Erythroblast (primary cell): Measurements from ENCODE around the gene GBF1.
"Not testable (repeated sequence)": the region's sequence is repeated elsewhere in the genome, so short reads cannot be mapped to it uniquely, and the experiment has no call there.

Experiments
- DNase-seq, 2 experiments: peaks; one replicate each; lab custom pipeline; 2025; lab: John Stamatoyannopoulos, UW
- GATA1 ChIP-seq: IDR thresholded peaks from 2 replicates; pipeline ENCODE4 v1.6.1; 2011; ENCODE audit warnings: low read depth, mild to moderate bottlenecking, control low read depth, low read length, moderate library complexity
- POLR2A ChIP-seq: IDR thresholded peaks from 2 replicates; pipeline ENCODE4 v1.6.1; 2011; ENCODE audit warnings: mild to moderate bottlenecking, low read length

GBF1 gene, protein sequence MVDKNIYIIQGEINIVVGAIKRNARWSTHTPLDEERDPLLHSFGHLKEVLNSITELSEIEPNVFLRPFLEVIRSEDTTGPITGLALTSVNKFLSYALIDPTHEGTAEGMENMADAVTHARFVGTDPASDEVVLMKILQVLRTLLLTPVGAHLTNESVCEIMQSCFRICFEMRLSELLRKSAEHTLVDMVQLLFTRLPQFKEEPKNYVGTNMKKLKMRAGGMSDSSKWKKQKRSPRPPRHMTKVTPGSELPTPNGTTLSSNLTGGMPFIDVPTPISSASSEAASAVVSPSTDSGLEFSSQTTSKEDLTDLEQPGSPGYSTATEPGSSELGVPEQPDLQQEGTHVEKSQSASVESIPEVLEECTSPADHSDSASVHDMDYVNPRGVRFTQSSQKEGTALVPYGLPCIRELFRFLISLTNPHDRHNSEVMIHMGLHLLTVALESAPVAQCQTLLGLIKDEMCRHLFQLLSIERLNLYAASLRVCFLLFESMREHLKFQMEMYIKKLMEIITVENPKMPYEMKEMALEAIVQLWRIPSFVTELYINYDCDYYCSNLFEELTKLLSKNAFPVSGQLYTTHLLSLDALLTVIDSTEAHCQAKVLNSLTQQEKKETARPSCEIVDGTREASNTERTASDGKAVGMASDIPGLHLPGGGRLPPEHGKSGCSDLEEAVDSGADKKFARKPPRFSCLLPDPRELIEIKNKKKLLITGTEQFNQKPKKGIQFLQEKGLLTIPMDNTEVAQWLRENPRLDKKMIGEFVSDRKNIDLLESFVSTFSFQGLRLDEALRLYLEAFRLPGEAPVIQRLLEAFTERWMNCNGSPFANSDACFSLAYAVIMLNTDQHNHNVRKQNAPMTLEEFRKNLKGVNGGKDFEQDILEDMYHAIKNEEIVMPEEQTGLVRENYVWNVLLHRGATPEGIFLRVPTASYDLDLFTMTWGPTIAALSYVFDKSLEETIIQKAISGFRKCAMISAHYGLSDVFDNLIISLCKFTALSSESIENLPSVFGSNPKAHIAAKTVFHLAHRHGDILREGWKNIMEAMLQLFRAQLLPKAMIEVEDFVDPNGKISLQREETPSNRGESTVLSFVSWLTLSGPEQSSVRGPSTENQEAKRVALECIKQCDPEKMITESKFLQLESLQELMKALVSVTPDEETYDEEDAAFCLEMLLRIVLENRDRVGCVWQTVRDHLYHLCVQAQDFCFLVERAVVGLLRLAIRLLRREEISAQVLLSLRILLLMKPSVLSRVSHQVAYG (N-terminal part only)

DNA sequence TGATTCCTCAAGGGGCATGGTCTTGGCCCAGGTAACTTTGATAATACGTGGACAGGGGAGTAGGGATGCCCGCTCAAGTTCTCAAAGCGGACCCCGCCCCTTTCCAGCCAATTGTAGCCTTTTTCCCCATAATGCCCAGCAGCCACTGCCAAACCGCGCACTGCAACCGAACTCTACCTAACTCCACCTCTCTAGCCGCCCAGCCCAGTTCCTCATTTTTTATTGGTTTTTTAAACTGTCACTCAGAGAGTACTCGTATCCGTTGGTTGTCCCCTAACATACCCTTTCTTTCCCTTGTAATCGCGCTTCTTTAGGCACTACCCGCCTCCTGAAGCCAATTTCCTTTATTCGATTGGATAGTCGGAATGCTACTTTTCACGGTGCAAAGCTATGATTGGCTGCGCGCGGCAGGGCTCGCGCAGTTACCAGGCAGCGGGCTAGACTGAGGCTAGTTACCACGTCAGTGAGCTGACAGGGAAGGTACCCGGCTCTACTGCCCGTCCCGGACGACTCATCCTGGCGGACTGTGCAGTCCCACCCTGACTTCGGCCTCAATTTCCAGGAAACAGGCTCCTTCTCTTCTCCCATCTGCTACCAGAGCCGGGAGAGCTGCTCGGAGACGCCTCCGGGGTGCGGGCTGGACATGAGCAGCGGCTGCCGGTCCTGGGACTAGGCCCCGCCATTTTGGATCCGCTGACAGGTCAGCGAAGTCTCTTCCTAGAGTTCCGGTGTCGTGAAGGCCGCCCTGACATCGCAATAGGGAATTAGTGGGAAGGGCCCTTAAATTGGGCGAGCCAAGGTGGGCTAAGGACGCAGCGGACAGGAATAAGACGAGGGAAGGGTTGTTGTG, at the start of gene GBF1:
TSS of gene GBF1 (plus strand) at position 451 of the 850 bp plus-strand sequence. CDS start 13,407 bp downstream, outside the sequence.
- peak; percentile 97 for TF ChIP-seq POLR2A
- TF ChIP-seq GATA1, result no peak

DNA sequence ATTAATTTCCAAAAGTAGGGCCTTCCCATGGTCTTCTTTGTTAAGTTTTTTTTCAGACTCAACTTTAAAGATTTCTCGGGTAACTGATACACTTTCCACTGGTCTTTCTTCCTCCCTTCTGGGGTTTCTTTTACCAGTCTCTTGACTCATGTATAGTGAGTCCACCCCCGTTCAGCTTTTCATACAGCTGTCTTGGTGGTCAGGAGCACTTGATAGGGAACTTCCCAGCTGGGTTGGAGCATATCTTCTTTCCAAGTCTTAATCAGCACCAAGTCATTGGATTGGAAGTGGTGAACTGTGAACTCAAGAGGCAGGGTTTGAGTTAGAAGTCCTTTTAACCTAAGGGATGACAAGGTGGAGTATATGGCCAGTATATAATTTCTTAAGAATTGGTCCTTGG, 48.4 kb upstream of the GBF1 start:
- TF ChIP-seq GATA1, result no peak
- TF ChIP-seq POLR2A, result no peak
- DNase-seq, result no peak

More for the DNA sequence above, at the start of gene GBF1:
- DNase-seq, result peak; percentile 99 to 100

DNA sequence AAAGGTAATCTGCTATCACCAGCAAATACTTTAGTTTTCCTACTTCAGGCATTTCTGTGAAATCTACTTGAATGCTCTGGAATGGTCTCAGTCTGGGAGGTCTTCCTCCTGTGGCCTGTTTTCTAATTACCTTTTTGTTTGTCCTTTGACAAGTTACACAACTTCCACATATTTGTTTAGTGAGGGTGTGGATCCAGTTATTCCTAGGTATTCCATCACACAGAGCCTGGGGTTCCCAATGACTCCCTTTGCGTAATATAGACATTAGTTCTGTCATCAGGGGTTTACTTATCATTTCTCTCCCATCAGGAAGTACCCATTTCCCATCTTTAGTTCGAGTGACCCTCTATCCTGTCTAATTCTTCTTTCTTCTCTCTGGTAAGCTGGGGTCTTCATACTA, 47.3 kb upstream of the GBF1 start:
- no peak for DNase-seq
- TF ChIP-seq POLR2A (no peak), GATA1 (no peak)

DNA sequence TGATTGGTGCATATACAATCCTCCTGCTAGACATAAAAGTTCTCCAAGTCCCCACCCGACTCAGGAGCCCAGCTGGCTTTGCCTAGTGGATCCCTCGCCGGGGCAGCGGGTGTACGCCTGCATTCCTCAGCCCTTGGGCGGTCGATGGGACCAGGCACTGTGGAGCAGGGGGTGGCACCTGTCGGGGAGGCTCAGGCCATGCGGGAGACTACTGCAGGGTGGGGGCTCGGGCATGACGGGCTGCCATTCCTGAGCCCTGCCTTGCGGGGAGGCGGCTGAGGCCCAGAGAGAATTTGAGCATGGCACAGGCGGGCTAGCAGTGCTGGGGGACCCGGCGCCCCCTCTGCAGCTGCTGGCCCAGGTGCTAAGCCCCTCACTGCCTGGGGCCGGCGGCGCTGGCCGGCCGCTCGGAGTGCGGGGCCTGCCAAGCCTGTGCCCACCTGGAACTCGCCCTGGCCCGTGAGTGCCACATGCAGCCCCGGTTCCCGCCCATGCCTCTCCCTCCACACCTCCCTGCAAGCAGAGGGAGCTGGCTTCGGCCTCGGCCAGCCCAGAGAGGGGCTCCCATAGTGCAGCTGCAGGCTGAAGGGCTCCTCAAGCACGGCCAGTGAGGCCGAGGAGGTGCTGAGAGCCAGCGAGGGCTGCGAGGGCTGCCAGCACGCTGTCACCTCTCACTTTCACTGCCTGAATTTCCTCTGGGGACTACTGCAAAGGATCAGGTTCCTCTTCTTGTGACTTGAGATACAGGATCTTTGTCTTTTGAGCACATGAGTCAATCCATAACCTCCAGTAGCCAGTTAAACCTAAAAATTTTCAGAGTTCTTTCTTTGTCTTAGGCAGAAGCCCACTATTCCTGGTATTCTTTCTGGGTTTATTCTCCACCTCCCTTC, 44.3 kb upstream of the GBF1 start:
- no peak for TF ChIP-seq POLR2A
- TF ChIP-seq GATA1, result no peak
- DNase-seq, result no peak

DNA sequence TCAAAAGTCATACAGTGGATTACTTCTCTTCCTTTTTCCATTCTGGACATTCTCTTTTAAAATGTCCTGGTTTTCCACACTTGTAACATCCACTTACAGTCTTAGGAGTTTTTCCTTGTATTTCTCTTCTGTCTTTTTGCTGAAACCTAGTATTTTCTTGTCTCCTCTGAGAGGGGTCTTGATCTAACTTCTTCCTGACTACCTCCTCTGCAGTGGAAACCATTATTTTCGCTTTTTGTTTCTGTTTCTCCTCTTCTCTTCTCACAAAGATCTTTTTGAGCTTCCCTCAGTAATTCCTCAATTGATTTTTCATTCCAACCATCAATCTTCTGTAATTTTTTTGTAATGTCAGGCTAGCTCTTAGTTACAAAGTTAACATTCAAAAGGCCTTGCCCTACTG, 42.9 kb upstream of the GBF1 start:
- TF ChIP-seq GATA1 (no peak), POLR2A (no peak)
- DNase-seq, result no peak

DNA sequence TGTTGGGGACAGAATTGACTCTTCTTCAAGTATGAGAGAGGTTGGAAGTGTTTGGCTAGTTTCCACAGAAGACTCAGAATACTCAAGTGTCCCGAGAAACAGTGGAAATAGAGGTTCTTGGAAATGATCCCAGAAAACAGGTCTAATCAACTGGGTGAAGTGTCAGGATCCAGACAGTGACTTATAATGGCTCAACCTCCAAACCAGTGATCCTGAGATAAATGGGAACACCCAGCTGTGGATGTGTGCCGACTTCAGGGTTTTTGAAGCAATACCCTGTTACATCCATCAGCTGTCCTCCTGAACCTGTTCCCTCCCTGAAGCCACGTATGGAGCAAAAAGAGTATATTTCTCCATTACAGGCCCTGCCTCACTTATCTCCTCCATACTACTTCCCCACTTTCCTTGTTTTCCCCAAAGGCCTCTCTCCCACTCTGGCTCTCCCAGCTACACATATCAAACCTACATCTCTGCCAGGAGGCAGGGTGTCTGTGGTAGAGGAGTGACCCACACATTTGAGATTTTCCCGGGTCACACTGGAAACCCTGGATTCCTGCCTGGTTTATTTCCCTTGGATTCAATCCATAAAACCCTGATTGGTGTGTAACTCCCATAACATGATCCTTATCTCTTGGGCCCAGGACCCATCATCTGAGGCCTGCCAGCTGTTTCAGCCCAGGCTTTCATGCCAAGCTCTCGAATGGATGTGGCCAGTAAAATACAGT, 36.9 kb upstream of the GBF1 start:
- no peak for DNase-seq
- TF ChIP-seq POLR2A, result no peak
- no peak for TF ChIP-seq GATA1

DNA sequence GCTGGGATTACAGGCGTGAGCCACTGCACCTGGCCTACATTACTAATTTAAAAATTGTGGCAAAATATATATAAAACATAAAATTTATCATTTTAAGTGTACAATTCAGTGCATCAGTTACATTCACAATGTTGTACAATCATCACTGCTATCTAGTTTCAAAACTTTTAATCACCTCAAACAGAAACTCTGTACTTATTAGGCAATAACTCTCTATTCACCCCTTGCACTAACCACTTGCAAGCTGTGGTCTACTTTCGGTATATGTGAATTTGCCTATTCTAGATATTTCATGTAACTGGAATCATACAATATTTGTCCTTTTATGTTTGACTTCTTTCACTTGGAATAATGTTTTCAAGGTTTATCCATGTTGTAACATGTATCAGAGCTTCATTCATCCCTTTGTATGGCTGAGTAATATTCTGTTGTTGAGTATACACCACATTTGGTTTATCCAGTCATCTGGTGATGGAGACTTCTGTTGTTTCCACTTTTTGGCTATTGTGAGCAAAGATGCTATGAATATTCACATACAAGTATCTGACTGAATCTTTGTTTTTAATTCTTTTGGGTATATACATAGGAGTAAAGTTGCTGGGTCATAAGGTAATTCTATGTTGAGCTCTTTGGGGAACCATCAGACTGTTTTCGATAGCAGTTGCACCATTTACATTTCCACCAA, 33.6 kb upstream of the GBF1 start:
- TF ChIP-seq GATA1, result no peak
- no peak for TF ChIP-seq POLR2A
- no peak for DNase-seq

DNA sequence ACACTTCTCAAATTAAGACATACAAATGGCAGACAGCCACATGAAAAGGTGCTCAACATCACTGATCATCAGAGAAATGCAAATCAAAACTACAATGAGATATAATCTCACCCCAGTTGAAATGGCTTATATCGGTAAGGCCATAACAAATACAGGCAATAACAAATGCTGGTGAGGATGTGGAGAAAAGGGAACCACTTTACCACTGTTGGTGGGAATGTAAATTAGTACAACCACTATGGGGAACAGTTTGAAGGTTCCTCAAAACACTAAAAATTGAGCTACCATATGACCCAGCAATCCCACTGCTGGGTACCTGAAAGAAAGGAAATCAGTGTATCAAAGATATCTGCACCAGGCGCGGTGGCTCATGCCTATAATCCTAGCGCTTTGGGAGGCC, 31.7 kb upstream of the GBF1 start:
- not testable (repeated sequence) for DNase-seq

DNA sequence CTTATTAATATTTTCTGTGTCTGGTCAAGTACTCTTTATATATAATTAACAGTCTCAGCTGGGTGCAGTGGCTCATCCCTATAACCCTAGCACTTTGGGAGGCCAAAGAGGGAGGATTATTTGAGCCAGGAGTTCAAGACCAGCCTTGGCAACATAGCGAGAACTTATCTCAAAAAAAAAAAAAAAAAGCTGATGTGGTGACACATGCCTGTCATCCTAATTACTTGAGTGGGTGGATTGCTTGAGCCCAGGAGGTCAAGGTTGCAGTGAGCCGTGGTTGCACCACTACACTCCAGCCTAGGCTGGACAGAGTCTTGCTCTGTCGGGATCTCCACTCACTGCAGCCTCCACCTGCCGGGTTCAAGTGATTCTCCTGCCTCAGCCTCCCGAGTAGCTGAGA, 26.0 kb upstream of the GBF1 start:
- TF ChIP-seq GATA1 (no peak), POLR2A (no peak)
- DNase-seq, result no peak

DNA sequence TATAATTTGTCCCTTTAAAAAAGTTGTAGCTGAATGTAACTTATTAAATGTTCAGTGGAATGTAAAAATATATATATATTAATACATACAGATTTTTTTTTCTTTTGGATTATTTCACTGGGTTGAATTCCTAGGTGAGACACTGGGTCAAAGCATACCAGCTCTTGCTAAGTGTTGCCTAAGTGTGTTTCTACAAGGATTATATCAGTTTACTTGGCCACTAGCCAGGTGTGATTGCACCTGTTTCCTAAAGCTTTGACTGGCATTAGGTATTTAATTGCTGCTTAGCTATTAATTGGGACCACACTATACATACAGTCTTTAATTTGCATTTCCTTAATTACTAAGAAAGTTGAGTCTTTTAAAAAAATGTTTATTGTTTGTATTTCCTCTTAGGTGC, 24.7 kb upstream of the GBF1 start:
- no peak for TF ChIP-seq GATA1
- TF ChIP-seq POLR2A, result no peak
- DNase-seq, result peak in 1 of 2 experiments; percentile 25

DNA sequence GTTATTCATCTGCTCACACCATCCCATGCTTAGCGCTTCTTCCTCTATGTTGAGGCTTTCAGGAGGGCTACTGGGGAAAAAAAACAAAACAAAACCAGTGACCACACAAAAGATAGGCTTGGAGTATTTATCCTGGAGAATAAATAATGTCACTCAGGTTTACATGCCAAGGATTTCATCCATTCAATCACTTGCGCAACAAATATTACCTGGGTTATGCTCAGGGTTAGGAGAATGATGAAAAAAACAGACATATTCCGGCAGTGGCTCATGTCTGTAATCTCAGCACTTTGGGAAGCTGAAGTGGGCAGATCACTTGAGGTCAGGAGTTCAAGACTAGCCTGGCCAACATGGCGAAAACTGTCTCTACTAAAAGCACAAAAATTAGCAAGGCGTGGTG, 22.5 kb upstream of the GBF1 start:
- no peak for TF ChIP-seq GATA1
- TF ChIP-seq POLR2A, result no peak
- DNase-seq, result no peak
